Gastrocnemius medialis (tissue), 4 donors: Measurements from ENCODE around the gene TAS2R41. TPM values are rescaled to one million over a fixed set of nuclear protein-coding genes. Genes with fewer than 3 reads are reported as not detected.

Source experiments
- ATAC-seq, 2 donors: fragments of 150-250 bp; one replicate each; pipeline ENCODE4 v1.9.1; 2016
- DNase-seq, 2 donors: peaks; one replicate each; pipeline ENCODE4 v3.0.0-alpha.2; 2019
- H3K27ac ChIP-seq, 4 donors: fragments of 200-600 bp; sonication (generic); 1 replicate in 1 of 4; 2 replicates in 3 of 4; pipeline ENCODE4 v1.5.1; 2016 to 2018; ENCODE audit warnings: mild to moderate bottlenecking in 2 of 4, moderate library complexity in 1 of 4
- H3K27me3 ChIP-seq, 3 donors: fragments of 200-600 bp; sonication (generic) in 2 of 3; 1 replicate in 1 of 3; 2 replicates in 2 of 3; pipeline versions ENCODE4 v1.5.1 to v1.6.0; 2016 to 2019; ENCODE audit warnings: mild to moderate bottlenecking in 1 of 3, moderate library complexity in 1 of 3
- H3K36me3 ChIP-seq, 2 donors: fragments of 200-600 bp; sonication (generic) in 1 of 2; one replicate each; pipeline ENCODE4 v1.5.1; 2017 to 2018
- H3K4me1 ChIP-seq, 2 donors: fragments of 200-600 bp; sonication (generic) in 1 of 2; one replicate each; pipeline ENCODE4 v1.5.1; 2016 to 2017; ENCODE audit warnings: mild to moderate bottlenecking in 2 of 2
- H3K4me3 ChIP-seq, 4 donors: fragments of 200-600 bp; sonication (generic) in 3 of 4; 1 replicate in 1 of 4; 2 replicates in 3 of 4; pipeline ENCODE4 v1.5.1; 2016 to 2019; ENCODE audit warnings: mild to moderate bottlenecking in 2 of 4
- H3K9me3 ChIP-seq, 3 donors: fragments of 200-600 bp; sonication (generic) in 2 of 3; 1 replicate in 1 of 3; 2 replicates in 2 of 3; pipeline ENCODE4 v1.5.1; 2016 to 2019
- POLR2A ChIP-seq, 2 donors: fragments of 450-650 bp; IDR thresholded peaks; one replicate each; pipeline ENCODE4 v1.6.1; 2017; ENCODE audit warnings: antibody characterized with exemption in 2 of 2, mild to moderate bottlenecking in 2 of 2, moderate library complexity in 2 of 2
- in situ Hi-C, 4 donors: fragments of 200-750 bp; cut with MboI; loops; one replicate each; pipeline versions ENCODE4 v1.15.0 to v1.8.0; 2017; ENCODE audit warnings: low sequenced_read_pairs in 4 of 4
- intact Hi-C: fragments of 100-400 bp; cut with DNase I; formaldehyde crosslinking; loops from one replicate; pipeline ENCODE4 v1.15.1; 2023; ENCODE audit warnings: low total_unique reads
- total RNA-seq, 4 donors: library from RNA; depleted of rRNA; stranded (reverse); fragments of >200 nt; gene quantifications; one replicate each; pipeline versions ENCODE4 v1.1.0 to v1.2.3, GENCODE V29; 2016
- TF ChIP-seq, protein P1 (sequence below), 5 experiments: fragments of 450-650 bp in 3 of 5; fragments of 200-600 bp in 2 of 5; sonication (generic) in 2 of 5; IDR thresholded peaks in 4 of 5; conservative IDR thresholded peaks in 1 of 5; 1 replicate in 4 of 5; 2 replicates in 1 of 5; pipeline ENCODE4 v1.5.1; 2016 to 2019; ENCODE audit warnings: antibody characterized with exemption in 5 of 5, mild to moderate bottlenecking in 3 of 5, moderate library complexity in 3 of 5

TAS2R41 gene
- total RNA-seq, 4 donors from 2014 or later = not detected

- TF ChIP-seq POLR2A (IDR thresholded peaks at IDR 0.05) = no peak
- TF ChIP-seq, protein P1, sequence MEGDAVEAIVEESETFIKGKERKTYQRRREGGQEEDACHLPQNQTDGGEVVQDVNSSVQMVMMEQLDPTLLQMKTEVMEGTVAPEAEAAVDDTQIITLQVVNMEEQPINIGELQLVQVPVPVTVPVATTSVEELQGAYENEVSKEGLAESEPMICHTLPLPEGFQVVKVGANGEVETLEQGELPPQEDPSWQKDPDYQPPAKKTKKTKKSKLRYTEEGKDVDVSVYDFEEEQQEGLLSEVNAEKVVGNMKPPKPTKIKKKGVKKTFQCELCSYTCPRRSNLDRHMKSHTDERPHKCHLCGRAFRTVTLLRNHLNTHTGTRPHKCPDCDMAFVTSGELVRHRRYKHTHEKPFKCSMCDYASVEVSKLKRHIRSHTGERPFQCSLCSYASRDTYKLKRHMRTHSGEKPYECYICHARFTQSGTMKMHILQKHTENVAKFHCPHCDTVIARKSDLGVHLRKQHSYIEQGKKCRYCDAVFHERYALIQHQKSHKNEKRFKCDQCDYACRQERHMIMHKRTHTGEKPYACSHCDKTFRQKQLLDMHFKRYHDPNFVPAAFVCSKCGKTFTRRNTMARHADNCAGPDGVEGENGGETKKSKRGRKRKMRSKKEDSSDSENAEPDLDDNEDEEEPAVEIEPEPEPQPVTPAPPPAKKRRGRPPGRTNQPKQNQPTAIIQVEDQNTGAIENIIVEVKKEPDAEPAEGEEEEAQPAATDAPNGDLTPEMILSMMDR (IDR thresholded peaks at IDR 0.05 in 4 of 5, conservative IDR thresholded peaks at IDR 0.05 in 1 of 5) = no peak
- H3K36me3 ChIP-seq = no peaks in the 10 kb centered on the region
- in situ Hi-C loops = no loop called here
- H3K9me3 ChIP-seq = no peaks in the 10 kb centered on the region
- H3K27ac ChIP-seq = peak overlapping the region in 3 of 4 donors; percentile 6 to 43 (median 17)
- no peak for ATAC-seq
- intact Hi-C loops = no loop called here
- no peaks in the 10 kb centered on the region for H3K4me1 ChIP-seq
- H3K4me3 ChIP-seq = no peak overlapping the region
- H3K27me3 ChIP-seq = no peaks in the 10 kb centered on the region
- no peak for DNase-seq
These were observed 9.4 kb downstream of the TAS2R41 start for GRCh38 chr7:143487061-143487460.

DNA sequence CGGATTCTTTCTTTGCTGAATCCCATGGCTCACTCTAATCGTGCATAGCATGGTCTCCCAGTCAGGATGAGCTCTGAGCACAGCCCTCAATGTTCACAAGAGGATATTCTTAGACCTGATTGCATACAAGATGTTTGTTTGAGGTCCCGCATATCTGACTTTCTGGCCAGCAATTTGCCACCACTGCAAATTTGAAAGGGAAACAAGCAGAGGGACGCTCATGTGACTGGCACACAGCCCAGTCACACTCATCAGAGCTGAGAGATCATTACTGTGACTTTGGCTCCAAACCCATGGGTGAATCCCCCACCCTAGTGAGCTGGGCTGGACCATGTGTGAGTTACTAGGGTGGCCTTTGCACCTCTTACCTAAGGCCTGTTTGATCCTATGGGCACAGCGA is 9.9 kb downstream of the TAS2R41 start:
- H3K27ac ChIP-seq = peak overlapping the region in 2 of 4 donors; percentile 6 to 43

GRCh38 chr7:143490717-143491306 is 13.1 kb downstream of the TAS2R41 start:
- no peak for DNase-seq
- H3K4me3 ChIP-seq = no peak overlapping the region
- no peaks in the 10 kb centered on the region for H3K36me3 ChIP-seq
- H3K9me3 ChIP-seq = no peaks in the 10 kb centered on the region
- intact Hi-C loops (no loop called here), in situ Hi-C loops (no loop called here)
- no peaks in the 10 kb centered on the region for H3K27me3 ChIP-seq
- peaks cover 0 to 7% of the 10 kb centered on the region in 2 donors for H3K4me1 ChIP-seq
- H3K27ac ChIP-seq = peak overlapping the region in 1 of 4 donors; percentile 63
- peak; percentile 44 to 52 for ATAC-seq
- TF ChIP-seq, protein P1 (IDR thresholded peaks at IDR 0.05 in 4 of 5, conservative IDR thresholded peaks at IDR 0.05 in 1 of 5) = peak in 4 of 5 experiments; percentile 21 to 51 (median 32)
- TF ChIP-seq POLR2A (IDR thresholded peaks at IDR 0.05) = no peak

More for the DNA sequence above, 9.9 kb downstream of the TAS2R41 start:
- Histone ChIP-seq H3K36me3 (no peaks in the 10 kb centered on the region), H3K4me1 (no peaks in the 10 kb centered on the region), H3K9me3 (no peaks in the 10 kb centered on the region), H3K27me3 (no peaks in the 10 kb centered on the region), H3K4me3 (no peak overlapping the region)
- in situ Hi-C loops (no loop called here), intact Hi-C loops (no loop called here)
- DNase-seq = peak; percentile 33 to 60
- ATAC-seq = peak; percentile 54 to 59
- no peak for TF ChIP-seq POLR2A (IDR thresholded peaks at IDR 0.05)
- TF ChIP-seq, protein P1 (IDR thresholded peaks at IDR 0.05 in 4 of 5, conservative IDR thresholded peaks at IDR 0.05 in 1 of 5) = no peak

DNA sequence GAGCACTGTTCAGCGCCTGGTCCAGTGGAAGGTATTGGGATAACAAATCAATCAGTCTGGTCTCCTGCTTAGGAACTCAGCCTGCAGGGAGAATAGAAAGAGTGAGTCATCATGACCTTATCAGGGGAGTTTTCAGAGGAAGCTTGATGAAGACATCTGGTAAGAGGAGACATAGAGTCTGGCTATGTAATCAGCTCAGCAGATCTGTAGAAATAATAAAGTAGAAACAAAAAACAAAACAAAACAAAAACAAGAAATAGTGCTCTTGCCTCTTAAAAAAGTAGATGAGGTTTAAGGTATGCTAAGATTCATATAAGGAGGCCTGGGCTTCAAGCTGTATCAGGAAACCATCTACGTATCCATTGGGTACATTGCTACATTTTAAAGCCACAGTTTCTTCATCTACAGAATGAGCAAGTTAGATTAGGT is 14.4 kb downstream of the TAS2R41 start:
- in situ Hi-C loops = no loop called here
- H3K4me1 ChIP-seq = peaks cover 0 to 7% of the 10 kb centered on the region in 2 donors
- intact Hi-C loops = no loop called here
- peak overlapping the region in 3 of 4 donors; percentile 6 to 63 (median 47) for H3K27ac ChIP-seq
- H3K27me3 ChIP-seq = no peaks in the 10 kb centered on the region
- no peak for TF ChIP-seq POLR2A (IDR thresholded peaks at IDR 0.05)
- TF ChIP-seq, protein P1 (IDR thresholded peaks at IDR 0.05 in 4 of 5, conservative IDR thresholded peaks at IDR 0.05 in 1 of 5) = no peak
- H3K36me3 ChIP-seq = no peaks in the 10 kb centered on the region
- H3K4me3 ChIP-seq = no peak overlapping the region
- DNase-seq (no peak), ATAC-seq (peak; percentile 59 to 62)
- H3K9me3 ChIP-seq = no peaks in the 10 kb centered on the region
